Ecto neural progenitor cell (in vitro differentiated cells): Measurements from ENCODE around the gene RNF217.
"Not testable (repeated sequence)": the region's sequence is repeated elsewhere in the genome, so short reads cannot be mapped to it uniquely, and the experiment has no call there.

Source experiments
- DNase-seq: peaks from one replicate; pipeline ENCODE4 v3.0.0-alpha.2; 2018; ENCODE audit warnings: low spot score

RNF217 gene

DNA sequence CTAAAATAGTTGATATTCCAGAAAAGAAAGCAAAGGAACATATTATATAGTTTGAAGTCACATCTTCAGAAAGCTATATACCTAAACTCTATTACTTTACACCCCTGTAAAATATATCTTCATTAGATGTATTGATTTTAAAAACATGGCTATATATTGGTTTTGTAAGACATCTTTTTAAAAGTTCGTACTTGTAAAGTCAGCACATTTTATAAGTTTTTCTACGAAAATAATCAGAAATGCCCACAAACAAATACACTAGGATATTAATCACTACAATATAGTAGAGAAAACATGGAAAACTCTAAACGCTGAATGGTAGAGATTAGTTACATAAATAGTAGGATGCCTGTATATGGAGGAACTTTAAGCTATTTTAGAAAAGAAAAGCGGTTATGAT lies 52.9 kb downstream of the RNF217 start:
- no peak for DNase-seq

DNA sequence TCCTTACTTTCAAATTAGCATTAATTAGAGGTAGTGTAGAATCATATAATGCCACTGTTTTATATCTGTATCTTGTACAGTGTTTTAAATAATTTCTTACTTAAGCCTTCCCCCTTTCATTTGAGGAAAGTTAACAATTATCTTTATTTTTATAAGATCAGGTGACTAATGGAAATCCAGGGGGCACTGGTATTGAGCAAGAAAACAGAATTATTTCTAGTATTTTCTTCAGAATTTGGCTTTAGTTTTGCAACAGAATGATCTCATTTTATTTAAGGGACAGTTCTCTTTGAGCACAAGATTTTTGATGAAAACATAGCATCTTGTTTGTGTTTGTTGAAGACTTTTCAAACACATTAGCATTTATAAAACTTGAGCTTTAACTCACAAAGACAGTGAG lies 55.9 kb downstream of the RNF217 start:
- no peak for DNase-seq

DNA sequence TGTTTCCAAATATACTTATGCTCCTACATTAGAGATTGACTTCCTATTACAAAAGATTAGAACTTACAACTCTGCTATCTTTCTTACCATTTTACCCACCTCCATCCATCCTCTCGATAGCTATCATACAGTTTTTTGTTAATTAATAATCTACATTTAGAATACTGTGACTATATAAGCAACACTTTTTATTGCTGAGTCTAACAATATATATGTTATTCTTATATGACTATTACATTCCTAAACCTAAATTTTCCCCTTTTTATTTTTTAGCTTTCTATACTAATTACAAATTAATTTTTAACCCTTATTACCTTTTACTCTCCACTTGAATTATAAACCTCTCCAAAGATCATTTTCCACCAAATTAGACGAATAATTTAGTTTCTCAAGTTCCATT lies 57.0 kb downstream of the RNF217 start:
- no peak for DNase-seq

DNA sequence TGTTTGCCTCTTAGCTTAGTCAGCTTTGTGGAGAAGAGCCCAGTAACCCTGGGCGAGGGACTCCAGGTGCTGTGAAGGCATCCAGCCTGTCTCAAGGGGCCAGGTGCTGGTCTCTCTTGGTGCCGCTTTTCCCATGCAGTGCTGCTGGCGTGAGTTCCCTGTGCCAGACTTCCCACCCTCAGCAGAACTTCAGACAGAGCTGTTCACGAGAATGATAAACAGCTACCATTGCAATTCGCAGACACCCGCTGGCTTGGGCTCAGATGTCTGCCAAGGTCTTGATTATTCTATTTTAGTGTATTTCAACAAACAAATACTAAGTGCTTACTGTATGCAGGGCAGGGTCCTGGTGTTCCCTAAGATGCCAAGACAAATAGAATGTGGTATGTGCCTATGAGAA lies 57.7 kb downstream of the RNF217 start:
- no peak for DNase-seq

DNA sequence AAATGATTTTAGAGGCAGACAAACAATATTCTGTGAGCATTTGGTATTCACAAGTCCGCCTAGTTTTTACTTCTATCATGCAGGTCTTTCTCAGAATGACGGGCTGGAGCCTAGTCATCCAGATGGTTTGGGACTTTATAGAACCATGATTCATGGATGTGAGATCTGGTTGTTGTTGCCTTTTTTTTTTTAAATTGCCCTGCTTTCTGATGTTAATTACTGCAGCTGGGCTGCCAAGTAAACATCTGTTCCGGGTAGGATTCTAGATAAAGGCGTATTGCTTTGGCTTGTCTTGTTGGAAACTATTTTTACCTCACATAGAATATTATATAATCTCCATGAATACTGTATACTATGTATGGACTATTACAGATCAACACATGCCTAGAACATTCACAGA lies 58.1 kb downstream of the RNF217 start:
- no peak for DNase-seq

DNA sequence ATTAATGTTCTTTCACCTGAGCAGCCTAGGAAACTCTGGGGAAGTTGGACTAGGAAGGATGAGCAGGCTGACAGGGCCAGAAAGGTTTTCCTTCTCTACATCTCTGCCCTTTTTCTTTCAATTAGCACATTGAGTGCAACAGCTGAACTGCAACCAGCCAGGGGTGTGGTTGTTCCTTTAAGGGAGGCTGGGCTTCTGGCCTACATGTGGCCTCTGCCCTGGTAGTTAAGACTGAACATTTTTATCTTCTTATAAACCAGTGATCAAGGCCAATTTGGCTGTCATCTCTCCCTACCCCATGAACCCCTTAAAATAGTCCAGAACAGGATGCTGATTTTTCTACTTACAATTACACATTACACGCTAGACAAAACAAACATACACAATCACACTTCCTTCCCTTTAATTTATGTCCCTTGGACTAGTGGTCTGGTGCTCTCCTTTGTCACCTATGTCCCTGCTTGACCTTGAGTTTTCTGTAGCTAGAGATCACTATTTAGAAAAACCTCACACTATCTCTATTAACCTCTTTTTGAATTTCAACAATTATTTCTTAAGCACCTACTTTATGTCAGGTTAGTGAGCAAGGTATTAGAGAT lies 60.3 kb downstream of the RNF217 start:
- no peak for DNase-seq

DNA sequence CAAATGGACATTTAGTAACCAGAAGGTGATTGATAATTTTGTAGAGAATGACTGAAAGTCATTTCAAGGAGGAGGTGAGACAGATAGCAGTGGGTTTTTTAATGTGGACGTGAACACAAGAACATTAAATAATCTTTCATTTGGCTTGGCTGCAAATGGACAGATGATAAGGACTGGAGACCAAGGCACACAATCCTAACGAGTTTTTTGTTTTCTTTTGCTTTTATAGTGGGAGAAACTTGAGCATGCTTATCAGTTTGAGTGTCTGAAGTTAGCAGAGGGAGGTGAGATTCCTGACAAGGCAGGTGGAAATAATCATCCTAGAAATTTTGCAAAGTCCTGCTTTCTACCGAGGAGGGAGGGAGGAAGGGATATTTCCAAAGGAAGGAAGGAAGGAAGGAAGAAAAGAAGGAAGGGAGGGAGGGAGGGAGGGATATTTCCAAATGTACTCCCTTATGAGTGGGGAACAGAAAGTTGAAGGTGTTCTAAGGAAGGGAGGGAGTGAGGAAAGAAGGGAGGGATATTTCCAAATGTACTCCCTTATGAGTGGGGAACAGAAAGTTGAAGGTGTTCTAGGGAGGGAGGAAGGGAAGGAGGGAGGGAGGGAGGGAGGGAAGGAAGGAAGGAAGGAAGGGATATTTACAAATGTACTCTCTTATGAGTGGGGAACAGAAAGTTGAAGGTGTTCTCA lies 63.1 kb downstream of the RNF217 start:
- DNase-seq, result no peak

DNA sequence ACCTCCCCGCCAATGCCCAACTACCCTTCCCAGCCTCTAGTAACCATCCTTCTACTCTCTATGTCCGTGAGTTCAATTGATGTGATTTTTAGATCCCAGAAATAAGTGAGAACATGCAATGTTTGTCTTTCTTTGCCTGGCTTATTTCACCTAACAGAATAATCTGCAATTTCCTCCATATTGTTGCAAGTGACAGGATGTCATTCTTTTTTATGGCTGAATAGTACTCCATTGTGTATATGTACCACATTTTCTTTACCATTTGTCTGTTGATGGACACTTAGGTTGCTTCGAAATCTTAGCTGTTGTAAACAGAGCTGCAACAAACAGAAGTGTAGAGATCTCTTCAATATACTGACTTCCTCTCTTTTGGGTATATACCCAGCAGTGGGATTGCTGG lies 65.0 kb downstream of the RNF217 start:
- DNase-seq, result no peak

DNA sequence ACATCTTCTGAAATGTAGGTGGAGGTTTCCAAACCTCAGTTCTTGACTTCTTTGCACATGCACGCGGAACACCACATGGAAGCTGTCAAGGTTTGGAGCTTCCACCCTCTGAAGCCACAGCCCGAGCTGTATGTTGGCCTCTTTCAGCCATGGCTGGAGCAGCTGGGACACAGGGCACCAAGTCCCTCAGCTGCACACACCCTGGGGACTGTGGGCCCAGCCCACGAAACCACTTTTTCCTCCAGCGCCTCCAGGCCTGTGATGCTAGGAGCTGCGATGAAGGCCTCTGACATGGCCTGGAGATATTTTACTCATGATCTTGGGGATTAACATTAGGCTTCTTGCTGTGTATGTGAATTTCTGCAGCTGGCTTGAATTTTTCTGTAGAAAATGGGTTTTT lies 68.7 kb downstream of the RNF217 start:
- no peak for DNase-seq

DNA sequence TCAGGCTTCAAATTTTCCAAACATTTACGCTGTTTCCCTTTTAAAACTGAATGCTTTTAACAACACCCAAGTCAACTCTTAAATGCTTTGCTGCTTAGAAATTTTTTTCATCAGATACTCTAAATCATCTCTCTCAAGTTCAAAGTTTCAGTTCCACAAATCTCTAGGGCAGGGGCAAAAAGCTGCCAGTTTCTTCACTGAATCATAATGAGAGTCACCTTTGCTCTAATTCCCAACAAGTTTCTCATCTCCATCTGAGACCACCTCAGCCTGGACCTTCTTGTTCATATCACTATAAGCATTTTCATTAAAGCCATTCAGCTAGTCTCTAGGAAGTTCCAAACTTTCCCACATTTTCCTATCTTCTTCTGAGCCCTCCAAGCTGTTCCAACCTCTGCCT lies 69.1 kb downstream of the RNF217 start:
- DNase-seq, result no peak

DNA sequence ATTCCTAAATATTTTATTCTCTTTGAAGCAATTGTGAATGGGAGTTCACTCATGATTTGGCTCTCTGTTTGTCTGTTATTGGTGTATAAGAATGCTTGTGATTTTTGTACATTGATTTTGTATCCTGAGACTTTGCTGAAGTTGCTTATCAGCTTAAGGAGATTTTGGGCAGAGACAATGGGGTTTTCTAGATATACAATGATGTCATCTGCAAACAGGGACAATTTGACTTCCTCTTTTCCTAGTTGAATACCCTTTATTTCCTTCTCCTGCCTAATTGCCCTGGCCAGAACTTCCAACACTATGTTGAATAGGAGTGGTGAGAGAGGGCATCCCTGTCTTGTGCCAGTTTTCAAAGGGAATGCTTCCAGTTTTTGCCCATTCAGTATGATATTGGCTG lies 72.7 kb downstream of the RNF217 start:
- not testable (repeated sequence) for DNase-seq

DNA sequence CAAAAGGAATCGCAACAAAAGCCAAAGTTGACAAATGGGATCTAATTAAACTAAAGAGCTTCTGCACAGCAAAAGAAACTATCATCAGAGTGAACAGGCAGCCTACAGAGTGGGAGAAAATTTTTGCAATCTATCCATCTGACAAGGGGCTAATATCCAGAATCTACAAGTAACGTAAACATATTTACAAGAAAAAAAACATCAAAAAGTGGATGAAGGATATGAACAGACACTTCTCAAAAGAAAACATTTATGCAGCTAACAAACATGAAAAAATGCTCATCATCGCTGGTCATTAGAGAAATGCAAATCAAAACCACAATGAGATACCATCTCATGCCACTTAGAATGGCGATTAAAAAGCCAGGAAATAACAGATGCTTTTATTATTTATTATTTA lies 74.2 kb downstream of the RNF217 start:
- DNase-seq, result not testable (repeated sequence)

DNA sequence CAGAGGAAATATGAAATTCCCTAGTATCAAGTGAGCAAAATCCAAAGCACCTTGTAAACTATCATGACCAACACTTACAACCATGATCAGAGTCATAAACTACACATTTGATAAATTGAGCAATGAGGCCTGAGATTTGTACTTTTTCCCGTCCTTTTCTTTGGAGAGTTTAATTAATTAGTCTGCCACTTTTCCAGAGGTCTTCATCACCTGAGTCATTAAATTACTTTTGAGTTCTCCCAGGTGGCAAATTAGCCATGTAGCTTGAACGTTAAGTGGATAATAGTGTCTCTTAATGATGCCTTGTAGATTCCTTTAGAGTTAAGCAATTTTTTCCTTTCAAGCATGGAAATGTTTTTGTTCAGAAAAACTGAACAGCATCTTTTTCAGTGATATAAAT lies 75.6 kb downstream of the RNF217 start:
- no peak for DNase-seq

DNA sequence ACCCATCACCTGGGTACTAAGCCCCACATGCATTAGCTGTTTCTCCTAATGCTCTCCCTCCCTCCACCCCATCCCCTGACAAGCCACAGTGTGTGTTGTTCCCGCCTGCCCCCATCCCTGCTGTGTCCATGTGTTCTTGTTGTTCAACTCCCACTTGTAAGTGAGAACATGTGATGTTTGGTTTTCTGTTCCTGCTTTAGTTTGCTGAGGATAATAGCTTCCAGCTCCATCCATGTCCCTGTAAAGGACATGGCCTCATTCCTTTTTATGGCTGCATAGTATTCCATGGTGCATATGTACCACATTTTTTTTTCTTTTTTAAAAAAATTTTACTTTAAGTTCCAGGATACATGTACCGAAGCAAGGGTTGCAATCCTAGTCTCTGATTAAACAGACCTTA lies 76.7 kb downstream of the RNF217 start:
- DNase-seq, result no peak

DNA sequence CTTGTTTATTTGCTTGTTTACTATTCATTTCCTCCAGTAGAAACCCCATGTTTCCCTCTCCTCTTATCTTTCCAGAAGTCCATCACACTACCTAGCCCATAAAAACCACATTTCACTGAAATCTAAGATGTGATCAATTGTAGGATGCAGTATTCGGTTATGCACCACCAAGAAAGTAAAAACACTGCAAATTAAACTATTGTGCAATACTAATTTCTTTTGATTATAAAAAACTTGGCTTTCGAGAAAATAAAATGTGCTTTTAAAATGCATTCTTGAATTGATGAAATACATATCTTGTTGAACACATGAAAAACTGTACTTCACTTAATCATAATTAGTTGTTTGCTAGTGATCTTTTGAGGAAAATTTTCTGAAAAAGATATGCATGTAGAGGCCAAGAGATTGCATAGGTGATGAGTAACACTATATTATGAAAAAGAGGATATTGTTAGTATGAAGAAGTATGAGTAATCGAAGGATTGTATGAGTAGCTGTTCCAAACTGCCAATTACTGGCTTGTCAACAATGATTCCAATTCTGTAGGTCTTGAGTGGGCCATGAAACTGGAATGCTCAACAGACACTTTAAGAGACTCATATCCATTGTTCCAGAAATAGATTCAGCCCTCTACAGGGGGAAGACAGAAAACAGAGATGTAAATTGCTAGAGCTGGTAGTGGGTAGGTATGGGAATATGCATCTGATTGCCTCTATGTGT lies 79.7 kb downstream of the RNF217 start:
- DNase-seq, result no peak

DNA sequence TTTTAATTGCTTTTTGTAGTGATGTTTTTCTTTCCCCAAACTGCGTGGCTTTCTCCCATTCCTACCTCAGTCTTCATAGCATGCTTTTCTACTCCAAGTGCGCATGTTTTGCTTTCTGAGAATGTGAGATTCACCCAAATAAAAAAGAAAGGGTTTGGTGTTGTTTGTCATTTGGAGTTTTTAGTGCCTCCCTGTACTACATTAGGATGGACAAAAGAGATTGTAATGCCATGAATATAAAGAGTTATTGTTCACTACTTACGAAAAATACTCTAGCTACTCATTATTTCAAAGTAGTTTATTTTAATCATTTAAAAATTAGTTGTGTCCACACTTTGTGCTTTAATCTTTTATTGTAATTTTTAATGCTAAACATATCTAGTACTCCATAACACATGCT lies 81.8 kb downstream of the RNF217 start:
- DNase-seq, result no peak

DNA sequence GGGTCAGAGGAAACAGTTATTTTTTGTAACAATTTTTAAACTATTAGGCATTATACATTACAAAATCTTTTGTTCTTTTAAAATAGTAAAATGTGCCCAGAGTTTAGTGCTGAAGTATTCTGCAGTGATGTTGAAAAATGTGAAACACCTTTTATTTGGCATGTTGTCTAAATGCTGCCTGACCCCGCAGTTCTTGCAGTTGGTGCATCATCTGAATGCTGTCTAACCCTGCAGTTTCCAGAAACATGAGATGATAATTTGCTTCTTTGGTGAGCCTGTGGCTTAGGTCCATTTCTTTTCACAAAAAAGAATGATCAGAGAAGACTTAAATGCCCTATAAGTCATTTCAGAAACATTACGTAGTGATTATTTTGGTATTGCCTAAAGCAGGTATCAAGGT lies 82.4 kb downstream of the RNF217 start:
- no peak for DNase-seq

DNA sequence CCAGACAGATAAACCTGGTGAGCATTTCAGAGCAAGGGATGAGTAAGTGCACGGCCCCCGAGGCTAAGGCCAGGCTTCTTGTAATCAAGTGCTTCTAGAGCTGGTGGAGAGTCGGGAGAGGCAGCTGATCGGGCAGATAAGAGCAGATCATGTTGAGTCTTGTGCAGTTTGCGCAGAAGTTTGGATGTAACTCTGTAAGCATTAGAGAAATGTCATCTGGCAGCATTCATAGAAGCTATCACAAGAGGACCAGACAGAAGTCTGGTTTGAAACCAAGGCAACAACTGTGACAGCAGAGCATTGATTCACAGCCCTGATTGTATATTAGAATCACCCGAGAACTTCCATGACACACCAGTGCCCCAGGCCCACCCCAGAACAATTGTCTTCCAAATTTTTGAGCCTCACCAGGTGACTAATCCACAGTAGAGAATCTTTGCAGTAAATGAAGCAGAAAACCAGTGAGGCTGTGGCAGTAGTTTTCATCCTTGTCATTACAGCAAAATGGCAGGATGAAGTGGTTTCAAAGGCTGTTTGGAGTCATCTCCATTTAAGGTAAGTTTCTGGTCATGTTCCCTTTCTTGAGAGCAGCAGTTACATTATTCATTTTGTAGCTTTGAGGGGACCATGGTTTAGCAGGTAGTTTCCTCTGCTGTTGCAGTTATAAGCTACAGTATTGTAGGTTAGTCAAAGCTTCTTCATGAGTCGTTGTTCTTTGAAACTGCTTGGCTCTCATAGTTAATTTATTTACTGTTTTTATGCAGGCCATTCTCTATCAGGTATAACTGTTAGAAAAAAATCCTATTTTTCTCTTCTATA lies 84.1 kb downstream of the RNF217 start:
- peak; percentile 52 for DNase-seq

DNA sequence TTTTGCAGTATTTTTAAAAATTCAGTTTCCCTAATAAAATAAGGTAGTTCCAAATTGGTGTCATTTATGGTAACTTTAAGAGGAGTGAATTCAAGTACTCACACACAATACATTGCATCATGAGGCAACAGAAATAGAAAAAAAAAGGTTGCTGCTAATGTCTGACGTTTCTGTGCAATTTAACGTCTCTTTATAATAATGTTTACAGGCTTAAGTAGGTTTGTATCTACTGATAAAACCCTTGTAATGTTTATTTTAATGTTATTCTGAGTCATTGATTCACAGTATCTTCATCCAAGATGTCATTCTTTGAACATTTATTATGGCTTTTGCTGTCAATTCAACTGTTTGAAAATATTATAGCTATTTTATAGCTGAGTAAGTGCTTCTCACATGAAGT lies 86.0 kb downstream of the RNF217 start:
- no peak for DNase-seq

DNA sequence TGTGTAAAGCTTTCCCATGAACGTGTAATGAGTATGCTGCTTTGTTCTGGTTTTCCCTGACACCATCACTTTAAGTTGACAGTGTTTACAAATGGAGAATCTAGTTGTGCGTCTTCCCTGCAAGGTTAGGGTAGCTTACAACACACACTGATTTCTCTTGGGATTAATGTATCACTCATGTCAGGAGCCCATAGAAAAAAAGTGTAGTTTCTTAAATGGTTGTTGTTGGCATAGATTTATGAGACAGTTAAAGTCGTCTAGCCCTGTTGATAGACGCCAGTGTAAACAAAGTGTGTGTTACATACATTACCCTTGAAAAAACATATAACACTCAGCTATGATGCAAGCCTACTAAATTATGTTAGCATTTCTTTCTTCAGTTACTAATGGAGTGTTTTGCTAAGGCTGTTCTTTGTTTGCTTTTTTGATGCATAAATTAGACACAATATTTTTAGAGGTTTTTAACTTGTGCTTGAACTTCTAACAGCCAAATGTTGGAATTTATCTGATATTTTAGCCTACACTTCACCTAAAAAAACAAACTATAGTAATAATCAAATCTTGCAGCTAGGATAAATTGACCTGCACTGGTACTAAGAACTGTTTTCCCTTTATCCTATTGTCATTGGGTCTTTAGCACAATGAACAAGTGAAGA lies 88.6 kb downstream of the RNF217 start:
- DNase-seq, result no peak

DNA sequence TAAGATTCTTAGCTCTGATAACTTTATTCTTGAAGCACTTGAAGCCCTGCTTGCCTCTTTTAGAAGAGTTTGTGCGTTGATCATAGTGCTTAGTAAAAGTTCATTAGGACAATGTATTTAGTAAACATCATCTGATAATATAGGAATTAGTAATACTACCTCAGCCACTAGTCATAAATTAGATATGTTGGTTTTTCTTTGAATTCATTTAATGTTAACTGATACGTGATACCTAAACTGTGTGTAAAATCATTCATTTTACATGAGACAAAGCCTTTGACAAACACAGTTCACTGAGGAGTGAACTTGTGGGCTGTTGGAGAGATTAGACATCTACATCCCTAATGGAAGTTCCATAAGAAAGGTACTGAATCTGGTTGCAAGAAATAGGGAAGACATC lies 91.6 kb downstream of the RNF217 start:
- no peak for DNase-seq

DNA sequence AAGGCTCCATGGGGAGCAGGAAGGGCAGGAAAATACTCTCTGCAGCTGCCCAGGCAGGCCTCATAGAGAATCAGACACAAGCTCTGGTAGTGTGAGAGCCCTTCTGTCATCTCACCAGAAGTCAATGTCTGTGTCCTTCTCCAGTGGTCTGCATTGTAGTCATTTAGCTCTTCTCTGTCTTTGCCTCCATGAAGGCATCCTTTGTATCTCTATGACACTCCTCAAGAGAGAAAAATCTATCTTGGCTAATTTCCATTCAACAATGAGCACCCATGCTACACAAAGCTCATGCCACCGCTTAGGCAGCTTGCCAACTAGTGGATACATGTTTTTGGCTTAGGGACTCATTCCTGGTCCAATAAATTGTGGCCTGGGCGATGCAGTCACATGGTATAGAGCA lies 92.1 kb downstream of the RNF217 start:
- no peak for DNase-seq
